HG03520 (cell line): Measurements from ENCODE around the gene HIRA.

Experiments used
- ATAC-seq: cut with Tn5 transposase; IDR thresholded peaks from one replicate; pipeline ENCODE4 v1.9.1; 2021; ENCODE audit warnings: mild to moderate bottlenecking, moderate library complexity; ENCODE audit not compliant: unreplicated experiment

Gene HIRA

GRCh38 chr22:19290400-19291217 is 140.9 kb downstream of the HIRA start:
- ATAC-seq = no peak

- no peak for ATAC-seq
Observed at GRCh38 chr22:19289475-19290161, 141.9 kb downstream of the HIRA start.

GRCh38 chr22:19287889-19288288 is 143.6 kb downstream of the HIRA start:
- ATAC-seq = no peak

- ATAC-seq = no peak
Observed at GRCh38 chr22:19287076-19287707, 144.3 kb downstream of the HIRA start.

DNA sequence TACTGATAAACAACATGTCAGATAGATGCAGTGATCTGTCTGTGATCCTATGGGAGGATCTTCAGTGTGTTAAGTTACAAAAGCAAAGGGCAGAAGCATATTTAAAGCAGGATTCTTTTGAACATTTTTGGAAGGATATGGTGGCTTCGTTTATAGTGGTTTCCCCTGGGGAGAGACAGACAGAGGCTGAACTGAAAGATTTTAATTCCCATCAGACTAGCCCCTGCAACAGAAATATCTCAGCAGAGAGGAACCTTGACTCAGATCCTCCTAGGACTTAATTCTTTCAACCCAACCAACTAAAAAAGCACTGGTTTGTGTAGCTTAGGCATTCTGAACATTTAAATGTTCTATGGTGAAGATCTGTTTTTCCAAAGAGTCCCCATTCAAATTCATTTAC is 145.7 kb downstream of the HIRA start:
- no peak for ATAC-seq
